Type B pancreatic cell (in vitro differentiated cells): ENCODE data around the gene HMCN1. TPM values are rescaled to one million over a fixed set of nuclear protein-coding genes. Genes with fewer than 3 reads are reported as not detected.

Experiments used
- DNase-seq: peaks from one replicate; pipeline ENCODE4 v3.0.0; 2021; ENCODE audit warnings: mixed read lengths; ENCODE audit not compliant: unreplicated experiment; ENCODE audit errors: extremely low spot score
- H3K27ac Mint-ChIP-seq: 2 replicates; pipeline ENCODE4 v1.8.0; 2021; ENCODE audit warnings: mild to moderate bottlenecking, mixed read lengths
- H3K27me3 Mint-ChIP-seq: 2 replicates; pipeline ENCODE4 v1.8.0; 2021; ENCODE audit warnings: mixed read lengths
- H3K36me3 Mint-ChIP-seq: 2 replicates; pipeline ENCODE4 v1.8.0; 2021; ENCODE audit warnings: mixed read lengths
- H3K4me1 Mint-ChIP-seq: one replicate; pipeline ENCODE4 v1.8.0; 2021; ENCODE audit warnings: mixed read lengths; ENCODE audit not compliant: unreplicated experiment
- H3K4me3 Mint-ChIP-seq: 2 replicates; pipeline ENCODE4 v1.8.0; 2021; ENCODE audit warnings: mild to moderate bottlenecking, mixed read lengths
- H3K9me3 Mint-ChIP-seq: 2 replicates; pipeline ENCODE4 v1.8.0; 2021; ENCODE audit warnings: mixed read lengths
- CTCF ChIP-seq: fragments of 200-600 bp; sonication (generic); conservative IDR thresholded peaks from 2 replicates; pipeline ENCODE4 v1.5.0; 2021; ENCODE audit warnings: antibody characterized with exemption, mild to moderate bottlenecking
- total RNA-seq: library from RNA; stranded (reverse); gene quantifications from 2 replicates; pipeline ENCODE4 v1.2.1, GENCODE V29; 2021; ENCODE audit warnings: low replicate concordance

Gene HMCN1
- total RNA-seq, 1 donor from 2014 or later, result 13.2 TPM

- DNase-seq, result no peak
- no peak for TF ChIP-seq CTCF
- no peaks in the 10 kb centered on the region for H3K27me3 Mint-ChIP-seq
- H3K9me3 Mint-ChIP-seq, result no peaks in the 10 kb centered on the region
- H3K4me3 Mint-ChIP-seq, result no peak overlapping the region
- peaks cover 7% of the 10 kb centered on the region for H3K36me3 Mint-ChIP-seq
- H3K4me1 Mint-ChIP-seq, result no peaks in the 10 kb centered on the region
- no peak overlapping the region for H3K27ac Mint-ChIP-seq
These were observed 409.3 kb downstream of the HMCN1 start for GRCh38 chr1:186143481-186143880.

GRCh38 chr1:186144505-186144904 lies 410.3 kb downstream of the HMCN1 start:
- no peak overlapping the region for H3K27ac Mint-ChIP-seq
- no peaks in the 10 kb centered on the region for H3K9me3 Mint-ChIP-seq
- no peak for DNase-seq
- H3K27me3 Mint-ChIP-seq, result no peaks in the 10 kb centered on the region
- peaks cover 7% of the 10 kb centered on the region for H3K36me3 Mint-ChIP-seq
- no peak for TF ChIP-seq CTCF
- no peak overlapping the region for H3K4me3 Mint-ChIP-seq
- no peaks in the 10 kb centered on the region for H3K4me1 Mint-ChIP-seq

- H3K27ac Mint-ChIP-seq, result no peak overlapping the region
- DNase-seq, result no peak
- H3K36me3 Mint-ChIP-seq, result peaks cover 7% of the 10 kb centered on the region
- H3K9me3 Mint-ChIP-seq, result no peaks in the 10 kb centered on the region
- no peaks in the 10 kb centered on the region for H3K4me1 Mint-ChIP-seq
- H3K27me3 Mint-ChIP-seq, result no peaks in the 10 kb centered on the region
- no peak overlapping the region for H3K4me3 Mint-ChIP-seq
- TF ChIP-seq CTCF, result no peak
These were observed 412.8 kb downstream of the HMCN1 start for GRCh38 chr1:186146974-186147373.

DNA sequence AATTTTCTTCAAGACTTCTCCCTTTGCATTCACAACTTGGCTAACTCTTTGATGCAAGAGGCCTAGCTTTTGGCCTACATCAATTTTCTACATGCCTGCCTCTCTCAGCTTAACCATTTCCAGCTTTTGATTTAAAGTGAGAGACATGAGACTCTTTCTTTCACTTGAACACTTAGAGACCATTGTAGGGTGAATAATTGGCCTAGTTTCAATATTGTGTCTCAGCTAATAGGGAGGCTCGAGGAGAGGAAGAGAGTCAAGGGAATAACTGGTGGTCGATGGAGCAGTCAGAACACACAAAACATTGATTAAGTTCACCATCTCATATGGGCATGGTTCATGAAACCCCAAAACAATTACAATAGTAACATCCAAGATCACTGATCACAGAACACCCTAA lies 415.4 kb downstream of the HMCN1 start:
- TF ChIP-seq CTCF, result no peak
- Mint-ChIP-seq H3K27ac (no peak overlapping the region), H3K36me3 (peaks cover 7% of the 10 kb centered on the region), H3K9me3 (no peaks in the 10 kb centered on the region), H3K27me3 (no peaks in the 10 kb centered on the region), H3K4me1 (peaks cover 6% of the 10 kb centered on the region), H3K4me3 (no peak overlapping the region)
- DNase-seq, result no peak

DNA sequence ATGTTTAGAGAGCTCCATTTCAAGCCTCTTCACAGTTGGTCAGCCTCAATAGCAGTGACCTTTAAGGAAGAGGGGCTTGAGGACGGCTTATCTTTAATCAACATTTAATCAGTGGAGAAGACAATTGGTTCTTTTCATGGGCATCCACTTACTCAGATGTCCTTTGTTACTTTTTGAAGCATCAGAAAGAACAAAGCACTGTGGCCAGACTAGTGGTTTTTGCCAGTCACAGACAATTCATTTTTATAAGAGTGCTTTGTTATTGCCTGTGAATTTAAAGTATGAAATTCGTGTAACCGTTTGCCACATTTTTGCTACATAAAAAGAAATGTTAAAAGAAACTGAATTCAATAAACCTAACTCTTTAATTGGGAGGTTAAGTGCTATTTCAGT lies 418.0 kb downstream of the HMCN1 start:
- Mint-ChIP-seq H3K4me3 (no peak overlapping the region), H3K36me3 (peaks cover 3% of the 10 kb centered on the region), H3K9me3 (no peaks in the 10 kb centered on the region), H3K27ac (peak overlapping the region; percentile 64), H3K27me3 (no peaks in the 10 kb centered on the region), H3K4me1 (peaks cover 17% of the 10 kb centered on the region)
- no peak for DNase-seq
- no peak for TF ChIP-seq CTCF

DNA sequence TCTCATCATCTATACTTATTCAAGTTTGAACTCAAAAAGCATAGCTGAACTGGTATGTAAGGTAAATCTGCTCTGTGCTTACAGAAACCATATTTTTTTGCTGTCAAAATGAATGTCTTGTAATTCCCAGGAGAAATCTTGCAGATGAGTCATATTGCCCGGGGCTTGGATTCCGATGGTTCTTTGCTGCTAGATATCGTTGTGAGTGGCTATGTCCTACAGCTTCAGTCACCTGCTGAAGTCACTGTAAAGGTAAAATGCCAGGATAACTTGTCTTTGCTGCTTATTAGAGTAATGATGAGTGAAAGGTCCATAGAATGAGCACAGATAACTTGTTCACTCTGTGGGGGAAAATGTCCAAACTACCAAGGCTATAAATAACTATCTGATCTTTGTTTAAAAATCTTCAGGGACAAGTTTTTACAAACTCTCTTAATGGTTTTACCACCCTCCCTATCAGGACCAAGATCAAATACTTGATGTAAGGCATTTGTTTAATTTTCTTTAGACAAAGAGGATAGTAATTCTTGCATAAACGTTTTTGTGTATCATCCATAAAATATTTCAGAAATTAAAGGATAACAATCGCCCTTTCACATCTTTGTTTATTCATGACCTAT lies 418.5 kb downstream of the HMCN1 start:
- H3K4me3 Mint-ChIP-seq, result no peak overlapping the region

More for the DNA sequence above, 418.5 kb downstream of the HMCN1 start:
- H3K27me3 Mint-ChIP-seq, result no peaks in the 10 kb centered on the region
- H3K4me1 Mint-ChIP-seq, result peaks cover 17% of the 10 kb centered on the region
- no peak for TF ChIP-seq CTCF
- no peak for DNase-seq
- H3K9me3 Mint-ChIP-seq, result no peaks in the 10 kb centered on the region
- H3K27ac Mint-ChIP-seq, result peak overlapping the region; percentile 64
- peaks cover 3% of the 10 kb centered on the region for H3K36me3 Mint-ChIP-seq
